ENCODE data around the gene AKTIP. TPM values are rescaled to one million over a fixed set of nuclear protein-coding genes. Genes with fewer than 3 reads are reported as not detected.
A peak's percentile ranks its signal among the peaks of the same experiment; 100 is the strongest.

Gene AKTIP
- total and polyA plus RNA-seq, 9 of the 15 experiments (the other 6 are each of a cell fraction or from before 2014, with no cell fraction given): 3.0 to 10.7 (median 4.4) TPM

DNA sequence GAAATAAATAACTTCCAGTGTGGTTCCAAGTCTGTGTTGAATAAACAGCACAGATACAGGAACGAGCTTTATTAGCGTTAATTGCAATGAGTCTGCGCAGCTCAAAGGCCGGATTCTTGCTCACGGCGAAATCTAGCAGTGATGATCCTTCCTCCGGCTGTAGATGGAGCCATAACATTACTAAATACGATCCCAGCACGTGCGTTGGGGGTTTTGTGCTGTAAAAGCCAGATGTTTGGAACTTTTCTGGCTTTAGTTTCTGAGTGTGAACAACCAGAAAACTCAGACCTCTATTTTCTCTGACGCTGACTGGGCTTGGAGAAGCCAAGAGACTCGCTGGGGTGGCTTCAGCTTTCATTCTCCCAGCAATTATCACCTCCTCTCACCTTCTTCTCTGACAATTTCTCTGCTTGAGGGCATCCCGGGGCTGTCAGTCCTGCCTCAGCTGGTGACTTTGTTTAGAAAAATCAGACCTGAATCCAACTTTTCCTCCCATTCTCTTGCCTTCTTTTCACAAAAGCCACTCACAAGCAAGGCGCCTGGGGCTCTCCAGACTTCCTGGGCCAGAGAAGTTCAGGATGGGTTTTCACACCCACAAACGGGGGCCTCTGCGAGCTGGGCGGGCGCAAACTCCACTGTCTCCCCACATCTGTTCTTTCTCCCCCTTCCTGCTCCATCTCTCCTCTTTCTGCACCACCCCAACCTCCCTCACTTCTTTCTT lies 47.1 kb upstream of the AKTIP start (continued):
- no peak for TF ChIP-seq DDX20 (tag; IDR thresholded peaks at IDR 0.05; ENCODE audit: low read depth)
- TF ChIP-seq, protein P1, sequence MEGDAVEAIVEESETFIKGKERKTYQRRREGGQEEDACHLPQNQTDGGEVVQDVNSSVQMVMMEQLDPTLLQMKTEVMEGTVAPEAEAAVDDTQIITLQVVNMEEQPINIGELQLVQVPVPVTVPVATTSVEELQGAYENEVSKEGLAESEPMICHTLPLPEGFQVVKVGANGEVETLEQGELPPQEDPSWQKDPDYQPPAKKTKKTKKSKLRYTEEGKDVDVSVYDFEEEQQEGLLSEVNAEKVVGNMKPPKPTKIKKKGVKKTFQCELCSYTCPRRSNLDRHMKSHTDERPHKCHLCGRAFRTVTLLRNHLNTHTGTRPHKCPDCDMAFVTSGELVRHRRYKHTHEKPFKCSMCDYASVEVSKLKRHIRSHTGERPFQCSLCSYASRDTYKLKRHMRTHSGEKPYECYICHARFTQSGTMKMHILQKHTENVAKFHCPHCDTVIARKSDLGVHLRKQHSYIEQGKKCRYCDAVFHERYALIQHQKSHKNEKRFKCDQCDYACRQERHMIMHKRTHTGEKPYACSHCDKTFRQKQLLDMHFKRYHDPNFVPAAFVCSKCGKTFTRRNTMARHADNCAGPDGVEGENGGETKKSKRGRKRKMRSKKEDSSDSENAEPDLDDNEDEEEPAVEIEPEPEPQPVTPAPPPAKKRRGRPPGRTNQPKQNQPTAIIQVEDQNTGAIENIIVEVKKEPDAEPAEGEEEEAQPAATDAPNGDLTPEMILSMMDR (IDR thresholded peaks at IDR 0.05 in 2 of 3, conservative IDR thresholded peaks at IDR 0.05 in 1 of 3; ENCODE audit: insufficient read depth in 2 of 3, low read depth in 1 of 3, low read length in 3 of 3): peak; percentile 59 to 77 (median 72)
- peak; percentile 89 to 91 for TF ChIP-seq NRF1 (conservative IDR thresholded peaks at IDR 0.05 in 1 of 2, IDR thresholded peaks at IDR 0.05 in 1 of 2)
- TF ChIP-seq HEY1 (CRISPR knock-in tag; IDR thresholded peaks at IDR 0.05; ENCODE audit: borderline replicate concordance): no peak
- no peak for TF ChIP-seq ZNF436 (CRISPR knock-in tag; IDR thresholded peaks at IDR 0.05)
- TF ChIP-seq TEAD1 (CRISPR knock-in tag; IDR thresholded peaks at IDR 0.05): no peak
- TF ChIP-seq CREB1 (IDR thresholded peaks at IDR 0.05): no peak
- TF ChIP-seq CREB1 (CRISPR knock-in tag; IDR thresholded peaks at IDR 0.05): no peak
- TF ChIP-seq MCM7 (IDR thresholded peaks at IDR 0.05): no peak
- TF ChIP-seq NFRKB (IDR thresholded peaks at IDR 0.05; ENCODE audit: low read depth): no peak
- peak; percentile 90 for TF ChIP-seq L3MBTL2 (IDR thresholded peaks at IDR 0.05)
- TF ChIP-seq, protein P2, sequence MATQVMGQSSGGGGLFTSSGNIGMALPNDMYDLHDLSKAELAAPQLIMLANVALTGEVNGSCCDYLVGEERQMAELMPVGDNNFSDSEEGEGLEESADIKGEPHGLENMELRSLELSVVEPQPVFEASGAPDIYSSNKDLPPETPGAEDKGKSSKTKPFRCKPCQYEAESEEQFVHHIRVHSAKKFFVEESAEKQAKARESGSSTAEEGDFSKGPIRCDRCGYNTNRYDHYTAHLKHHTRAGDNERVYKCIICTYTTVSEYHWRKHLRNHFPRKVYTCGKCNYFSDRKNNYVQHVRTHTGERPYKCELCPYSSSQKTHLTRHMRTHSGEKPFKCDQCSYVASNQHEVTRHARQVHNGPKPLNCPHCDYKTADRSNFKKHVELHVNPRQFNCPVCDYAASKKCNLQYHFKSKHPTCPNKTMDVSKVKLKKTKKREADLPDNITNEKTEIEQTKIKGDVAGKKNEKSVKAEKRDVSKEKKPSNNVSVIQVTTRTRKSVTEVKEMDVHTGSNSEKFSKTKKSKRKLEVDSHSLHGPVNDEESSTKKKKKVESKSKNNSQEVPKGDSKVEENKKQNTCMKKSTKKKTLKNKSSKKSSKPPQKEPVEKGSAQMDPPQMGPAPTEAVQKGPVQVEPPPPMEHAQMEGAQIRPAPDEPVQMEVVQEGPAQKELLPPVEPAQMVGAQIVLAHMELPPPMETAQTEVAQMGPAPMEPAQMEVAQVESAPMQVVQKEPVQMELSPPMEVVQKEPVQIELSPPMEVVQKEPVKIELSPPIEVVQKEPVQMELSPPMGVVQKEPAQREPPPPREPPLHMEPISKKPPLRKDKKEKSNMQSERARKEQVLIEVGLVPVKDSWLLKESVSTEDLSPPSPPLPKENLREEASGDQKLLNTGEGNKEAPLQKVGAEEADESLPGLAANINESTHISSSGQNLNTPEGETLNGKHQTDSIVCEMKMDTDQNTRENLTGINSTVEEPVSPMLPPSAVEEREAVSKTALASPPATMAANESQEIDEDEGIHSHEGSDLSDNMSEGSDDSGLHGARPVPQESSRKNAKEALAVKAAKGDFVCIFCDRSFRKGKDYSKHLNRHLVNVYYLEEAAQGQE (IDR thresholded peaks at IDR 0.05; ENCODE audit: borderline replicate concordance): peak; percentile 39; the same call in 1 of the 2 replicates
- TF ChIP-seq, protein P2 (CRISPR knock-in tag; IDR thresholded peaks at IDR 0.05; ENCODE audit: low read depth): no peak
- TF ChIP-seq, protein P3, sequence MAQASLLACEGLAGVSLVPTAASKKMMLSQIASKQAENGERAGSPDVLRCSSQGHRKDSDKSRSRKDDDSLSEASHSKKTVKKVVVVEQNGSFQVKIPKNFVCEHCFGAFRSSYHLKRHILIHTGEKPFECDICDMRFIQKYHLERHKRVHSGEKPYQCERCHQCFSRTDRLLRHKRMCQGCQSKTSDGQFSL (CRISPR knock-in tag; IDR thresholded peaks at IDR 0.05): peak; percentile 47; the same call in 1 of the 2 replicates
- TF ChIP-seq, protein P3 (tag; IDR thresholded peaks at IDR 0.05): no peak
- TF ChIP-seq CREM (IDR thresholded peaks at IDR 0.05; ENCODE audit: low read depth): peak; percentile 31; the same call in 1 of the 2 replicates
